Stimulated activated CD4-positive, alpha-beta T cell treated with anti-CD3 and anti-CD28 coated beads, TNF-alpha, amount 100 ng/mL, for 4 hours (primary cell): ENCODE measurements around the gene TCF19.

ENCODE experiments used
- DNase-seq, 3 experiments: peaks; one replicate each; pipeline ENCODE4 v3.0.0-alpha.2; 2020; ENCODE audit warnings: low read depth in 3 of 3

The TCF19 gene

GRCh38 chr6:31158140-31158862 lies at the start of gene TCF19:
TCF19 (plus strand) TSS chr6:31158589; CDS start chr6:31159470, 881 bp downstream.
- DNase-seq: peak; percentile 97 to 100 (median 99)

GRCh38 chr6:31110825-31111582 lies 47.4 kb upstream of the TCF19 start:
- no peak for DNase-seq

GRCh38 chr6:31111712-31112111 lies 46.7 kb upstream of the TCF19 start:
- DNase-seq: no peak

GRCh38 chr6:31112478-31112877 lies 45.9 kb upstream of the TCF19 start, which contains the start of gene C6orf15:
C6orf15 (minus strand) TSS chr6:31112575; CDS start chr6:31112555, 20 bp downstream.
- no peak for DNase-seq

GRCh38 chr6:31113861-31114540 lies 44.4 kb upstream of the TCF19 start:
- DNase-seq: no peak

- DNase-seq: no peak
Observed at GRCh38 chr6:31114541-31114878, 43.9 kb upstream of the TCF19 start, which contains the start of gene PSORS1C1. PSORS1C1 (plus strand) TSS chr6:31114800; CDS start chr6:31129633, 14,833 bp downstream.

GRCh38 chr6:31114970-31115849 lies 43.2 kb upstream of the TCF19 start:
- no peak for DNase-seq

GRCh38 chr6:31115941-31116560 lies 42.3 kb upstream of the TCF19 start:
- DNase-seq: no peak

GRCh38 chr6:31116661-31117385 lies 41.6 kb upstream of the TCF19 start:
- DNase-seq: no peak

- DNase-seq: no peak
Observed at GRCh38 chr6:31118178-31118577, 40.2 kb upstream of the TCF19 start.

- DNase-seq: no peak
Observed at GRCh38 chr6:31120151-31120915, 38.1 kb upstream of the TCF19 start, which contains the start of gene CDSN. CDSN (minus strand) TSS chr6:31120446; CDS start chr6:31120419, 27 bp downstream.

- no peak for DNase-seq
Observed at GRCh38 chr6:31121131-31121790, 37.1 kb upstream of the TCF19 start.

GRCh38 chr6:31122791-31123706 lies 35.3 kb upstream of the TCF19 start:
- no peak for DNase-seq

- no peak for DNase-seq
Observed at GRCh38 chr6:31125162-31125561, 33.2 kb upstream of the TCF19 start.

- no peak for DNase-seq
Observed at GRCh38 chr6:31125586-31126363, 32.6 kb upstream of the TCF19 start.

- no peak for DNase-seq
Observed at GRCh38 chr6:31126396-31127175, 31.8 kb upstream of the TCF19 start.
